ENCODE results near the gene GSG1L.

DNA sequence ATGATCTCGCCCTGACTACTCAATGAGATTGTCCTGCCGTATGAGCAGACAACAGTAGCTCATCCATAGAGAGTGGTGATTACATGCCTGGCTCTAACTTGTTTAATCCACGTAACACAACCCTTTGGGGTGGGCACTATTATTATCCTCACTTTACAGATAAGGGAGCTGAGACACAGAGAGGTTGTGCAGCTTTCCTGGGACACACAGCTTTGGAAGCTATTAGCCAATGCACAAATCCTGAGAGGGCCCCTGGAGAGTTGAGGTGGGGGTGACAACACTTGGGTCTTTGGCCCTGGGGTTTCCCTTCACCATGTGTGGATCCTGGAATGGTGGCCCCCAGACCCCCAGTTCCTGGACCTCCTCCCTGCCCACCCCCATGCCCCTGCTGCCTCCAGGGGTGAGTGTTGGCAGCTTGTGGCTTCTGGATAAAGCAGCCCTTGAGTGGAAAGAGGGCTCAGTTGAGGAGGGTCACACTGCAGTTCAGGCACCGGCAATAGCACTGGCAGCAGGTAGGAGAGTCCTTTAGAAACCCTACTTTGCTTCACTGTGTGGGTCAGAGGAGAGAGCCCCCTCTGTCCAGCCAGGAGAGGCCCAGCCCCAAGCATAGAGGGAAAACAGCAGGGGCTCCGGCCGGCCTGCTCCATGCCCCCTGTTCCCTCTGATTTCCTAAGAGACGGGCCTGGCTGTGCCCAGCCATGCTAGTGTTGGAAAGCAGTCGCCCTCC is 282.9 kb downstream of the GSG1L start:
- TF ChIP-seq HDAC1 (IDR thresholded peaks at IDR 0.05) (no peak), RAD21 (CRISPR knock-in tag; conservative IDR thresholded peaks at IDR 0.05 in 1 of 2, IDR thresholded peaks at IDR 0.05 in 1 of 2) (no peak), YY1 (IDR thresholded peaks at IDR 0.05; ENCODE audit: borderline replicate concordance in 1 of 3, control insufficient read depth in 1 of 3, extremely low read depth in 1 of 3, insufficient read depth in 3 of 3, insufficient read length in 1 of 3, insufficient replicate concordance in 2 of 3, low read depth in 1 of 3, low read length in 2 of 3) (no peak)
- TF ChIP-seq, protein P1, sequence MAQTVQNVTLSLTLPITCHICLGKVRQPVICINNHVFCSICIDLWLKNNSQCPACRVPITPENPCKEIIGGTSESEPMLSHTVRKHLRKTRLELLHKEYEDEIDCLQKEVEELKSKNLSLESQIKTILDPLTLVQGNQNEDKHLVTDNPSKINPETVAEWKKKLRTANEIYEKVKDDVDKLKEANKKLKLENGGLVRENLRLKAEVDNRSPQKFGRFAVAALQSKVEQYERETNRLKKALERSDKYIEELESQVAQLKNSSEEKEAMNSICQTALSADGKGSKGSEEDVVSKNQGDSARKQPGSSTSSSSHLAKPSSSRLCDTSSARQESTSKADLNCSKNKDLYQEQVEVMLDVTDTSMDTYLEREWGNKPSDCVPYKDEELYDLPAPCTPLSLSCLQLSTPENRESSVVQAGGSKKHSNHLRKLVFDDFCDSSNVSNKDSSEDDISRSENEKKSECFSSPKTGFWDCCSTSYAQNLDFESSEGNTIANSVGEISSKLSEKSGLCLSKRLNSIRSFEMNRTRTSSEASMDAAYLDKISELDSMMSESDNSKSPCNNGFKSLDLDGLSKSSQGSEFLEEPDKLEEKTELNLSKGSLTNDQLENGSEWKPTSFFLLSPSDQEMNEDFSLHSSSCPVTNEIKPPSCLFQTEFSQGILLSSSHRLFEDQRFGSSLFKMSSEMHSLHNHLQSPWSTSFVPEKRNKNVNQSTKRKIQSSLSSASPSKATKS (CRISPR knock-in tag; IDR thresholded peaks at IDR 0.05): no peak

Measured in K562 (cell line).